ENCODE measurements around the gene JPH3.

JPH3 gene

GRCh38 chr16:87657621-87658192, 55.4 kb downstream of the JPH3 start:
- intact Hi-C loops (cut with DNase I; ENCODE audit: low total_unique reads), result no loop called here
- peaks cover 0 to 9% (median 7%) of the 10 kb centered on the region in 3 donors for H3K9me3 ChIP-seq
- H3K36me3 ChIP-seq, result no peaks in the 10 kb centered on the region
- TF ChIP-seq CTCF (IDR thresholded peaks at IDR 0.05), result no peak
- peaks cover 0 to 73% of the 10 kb centered on the region in 2 donors for H3K27me3 ChIP-seq
- no peak for DNase-seq
- no peak overlapping the region for H3K27ac ChIP-seq
- no peak overlapping the region for H3K4me3 ChIP-seq
- no peaks in the 10 kb centered on the region for H3K4me1 ChIP-seq

DNA sequence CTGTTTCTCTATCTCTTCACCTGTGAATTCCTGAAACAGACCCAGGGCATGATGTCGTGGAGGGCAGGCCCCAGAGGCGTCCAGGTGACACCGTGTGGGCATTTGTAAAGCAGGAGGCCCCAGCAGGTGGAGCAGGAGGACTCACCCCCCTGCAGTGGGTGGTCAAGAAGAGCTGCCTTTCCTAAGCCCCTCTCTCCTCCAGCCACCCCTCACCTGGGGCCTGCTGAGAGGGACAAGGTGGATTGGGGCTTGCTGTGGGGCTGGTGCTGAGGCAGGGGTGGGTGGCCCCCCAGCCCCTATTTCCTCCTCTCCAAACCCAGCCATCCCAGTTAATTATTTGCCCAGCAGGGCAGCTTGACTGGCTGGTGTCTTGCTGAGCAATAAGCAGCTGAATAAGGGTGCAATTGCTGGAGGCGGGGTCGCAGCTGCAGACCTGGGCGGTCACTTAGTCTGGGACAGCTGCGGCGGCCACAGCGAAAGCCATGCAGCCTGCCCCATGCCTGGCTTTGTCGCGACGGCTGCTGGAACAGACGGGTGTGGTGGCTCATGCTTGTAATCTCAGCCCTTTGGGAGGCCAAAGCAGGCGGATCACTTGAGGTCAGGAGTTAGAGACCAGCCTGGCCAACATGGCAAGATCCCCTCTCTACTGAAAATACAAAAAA, 56.4 kb downstream of the JPH3 start:
- Histone ChIP-seq H3K36me3 (no peaks in the 10 kb centered on the region), H3K9me3 (peaks cover 0 to 9% (median 7%) of the 10 kb centered on the region in 3 donors), H3K4me3 (no peak overlapping the region), H3K27ac (no peak overlapping the region), H3K4me1 (no peaks in the 10 kb centered on the region), H3K27me3 (peaks cover 0 to 75% of the 10 kb centered on the region in 2 donors)
- intact Hi-C loops (cut with DNase I; ENCODE audit: low total_unique reads), result no loop called here
- DNase-seq, result no peak
- no peak for TF ChIP-seq CTCF (IDR thresholded peaks at IDR 0.05)

DNA sequence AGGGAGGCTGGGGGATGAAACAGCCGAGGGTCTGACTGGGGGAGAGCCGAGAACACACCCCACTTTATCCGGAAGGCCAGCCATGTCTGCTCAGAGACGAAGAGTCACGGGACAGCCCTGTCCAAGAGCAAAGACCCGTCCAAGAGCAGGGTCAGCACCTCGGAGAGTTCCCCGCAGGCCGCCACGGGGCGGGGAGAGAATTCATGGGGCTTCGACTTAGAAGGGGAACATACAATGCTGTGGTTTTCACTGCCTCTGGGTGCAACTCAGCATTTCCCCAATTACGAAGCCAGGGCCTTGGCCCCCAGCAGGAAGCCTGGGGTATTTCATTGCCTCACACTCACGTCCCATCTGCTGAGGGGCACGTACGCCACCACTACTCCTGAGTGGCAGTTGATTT, 59.3 kb downstream of the JPH3 start:
- H3K36me3 ChIP-seq, result no peaks in the 10 kb centered on the region
- H3K9me3 ChIP-seq, result peaks cover 0 to 9% (median 7%) of the 10 kb centered on the region in 3 donors
- TF ChIP-seq CTCF (IDR thresholded peaks at IDR 0.05), result no peak
- intact Hi-C loops (cut with DNase I; ENCODE audit: low total_unique reads), result no loop called here
- H3K27me3 ChIP-seq, result peaks cover 0 to 64% of the 10 kb centered on the region in 2 donors
- no peak overlapping the region for H3K27ac ChIP-seq
- no peaks in the 10 kb centered on the region for H3K4me1 ChIP-seq
- H3K4me3 ChIP-seq, result no peak overlapping the region
- no peak for DNase-seq

DNA sequence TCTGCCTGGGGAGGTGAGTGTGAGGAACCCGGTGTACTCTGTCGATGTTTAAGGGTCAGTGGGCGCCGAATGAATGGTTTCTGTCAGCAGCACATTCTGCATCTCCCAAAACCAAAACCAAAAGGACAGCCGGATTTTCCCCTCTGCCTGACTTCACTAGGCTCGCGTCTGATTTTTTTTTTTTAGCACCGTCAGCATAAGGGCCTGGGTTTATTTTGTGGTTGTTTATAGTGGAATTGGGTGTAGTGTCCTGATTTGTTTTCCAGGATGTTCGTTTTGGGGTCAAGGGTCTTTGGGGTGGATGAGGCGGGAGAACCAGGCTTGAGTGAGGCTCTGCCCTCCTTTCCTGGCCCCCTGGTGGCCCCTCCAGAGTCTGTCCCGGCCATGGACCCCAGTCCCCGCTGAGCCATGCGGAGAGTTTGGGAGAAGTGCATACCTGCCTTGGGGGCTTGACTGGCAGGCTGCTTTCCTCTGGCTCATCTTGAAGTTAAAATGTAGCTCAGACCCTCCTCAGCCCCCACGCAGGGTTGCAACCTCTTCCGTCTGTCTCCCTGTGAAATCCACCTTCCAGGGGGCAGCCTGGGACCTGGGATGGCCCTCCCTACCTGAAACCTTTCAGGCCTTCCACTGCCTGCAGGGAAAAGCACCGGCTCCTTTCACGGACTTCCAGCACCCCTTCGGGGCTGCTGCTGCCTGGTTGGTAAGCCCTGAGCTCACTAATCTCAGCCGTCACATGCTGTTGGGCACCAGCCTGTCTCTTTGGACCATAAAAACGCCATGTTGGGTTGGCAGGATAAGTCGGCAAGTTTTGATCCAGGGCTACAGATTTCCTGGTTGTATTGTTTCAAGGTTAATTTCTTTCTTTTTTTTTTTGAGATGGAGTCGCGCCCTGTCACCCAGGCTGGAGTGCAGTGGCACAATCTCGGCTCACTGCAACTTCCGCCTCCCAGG, 60.2 kb downstream of the JPH3 start:
- peaks cover 0 to 67% of the 10 kb centered on the region in 2 donors for H3K27me3 ChIP-seq
- H3K27ac ChIP-seq, result no peak overlapping the region
- H3K4me1 ChIP-seq, result no peaks in the 10 kb centered on the region
- intact Hi-C loops (cut with DNase I; ENCODE audit: low total_unique reads), result no loop called here
- DNase-seq, result no peak
- peaks cover 0 to 7% (median 6%) of the 10 kb centered on the region in 3 donors for H3K9me3 ChIP-seq
- no peak overlapping the region for H3K4me3 ChIP-seq
- no peaks in the 10 kb centered on the region for H3K36me3 ChIP-seq
- TF ChIP-seq CTCF (IDR thresholded peaks at IDR 0.05), result no peak

- Histone ChIP-seq H3K36me3 (no peaks in the 10 kb centered on the region), H3K4me3 (no peak overlapping the region), H3K4me1 (no peaks in the 10 kb centered on the region), H3K9me3 (no peaks in the 10 kb centered on the region), H3K27ac (no peak overlapping the region), H3K27me3 (peaks cover 0 to 68% of the 10 kb centered on the region in 2 donors)
- no peak for DNase-seq
- intact Hi-C loops (cut with DNase I; ENCODE audit: low total_unique reads), result no loop called here
- no peak for TF ChIP-seq CTCF (IDR thresholded peaks at IDR 0.05)
These were observed 62.5 kb downstream of the JPH3 start for GRCh38 chr16:87664792-87665191.

All from tibial artery (tissue), 4 donors.